Measurements from ENCODE around the gene ZFAND4. TPM values are rescaled to one million over a fixed set of nuclear protein-coding genes. Genes with fewer than 3 reads are reported as not detected.
"Not testable (repeated sequence)": the region's sequence is repeated elsewhere in the genome, so short reads cannot be mapped to it uniquely, and the experiment has no call there.

Gene ZFAND4
- polyA plus RNA-seq, 1 donor (not counting 4 experiments of a cell fraction or from before 2014, with no cell fraction given), result 2.9 TPM

- no peaks in the 10 kb centered on the region for H3K9me3 ChIP-seq (ENCODE audit: control insufficient read depth, low read depth, low read length)
- H3K4me2 ChIP-seq (ENCODE audit: control insufficient read depth, extremely low read depth, insufficient read depth, low read depth, low read length), result no peak overlapping the region
- no peaks in the 10 kb centered on the region for H3K79me2 ChIP-seq (ENCODE audit: control insufficient read depth, insufficient read depth, low read length)
- DNase-seq (ENCODE audit: low read depth, low spot score) (no peak), FAIRE-seq (no peak)
- H3K27me3 ChIP-seq (ENCODE audit: control insufficient read depth, extremely low read depth, insufficient read depth, low read length), result peaks cover 11% of the 10 kb centered on the region
- TF ChIP-seq CTCF (optimal IDR thresholded peaks at IDR 0.05 in 1 of 3, IDR thresholded peaks at IDR 0.05 in 1 of 3, conservative IDR thresholded peaks at IDR 0.05 in 1 of 3; ENCODE audit: extremely low read depth in 1 of 3, insufficient read depth in 2 of 3, low read length in 3 of 3) (no peak), EZH2 (IDR thresholded peaks at IDR 0.05; ENCODE audit: low read length) (no peak)
- no peak overlapping the region for H3K9ac ChIP-seq (ENCODE audit: control insufficient read depth, extremely low read depth, insufficient read depth, low read length)
- H3K27ac ChIP-seq (ENCODE audit: control insufficient read depth, insufficient read depth, low read length), result no peak overlapping the region
- dilution Hi-C loops (cut with MboI; ENCODE audit: extremely low pct_ligation_motif_present, low sequenced_read_pairs), result no loop called here
- H3K36me3 ChIP-seq (ENCODE audit: control insufficient read depth in 2 of 2, extremely low read depth in 1 of 2, insufficient read depth in 2 of 2, low read length in 2 of 2), result no peaks in the 10 kb centered on the region
- no peaks in the 10 kb centered on the region for H3K4me1 ChIP-seq (ENCODE audit: control insufficient read depth, extremely low read depth, insufficient read depth, low read length)
- no peak overlapping the region for H2AFZ ChIP-seq (ENCODE audit: control insufficient read depth, low read length)
- no peaks in the 10 kb centered on the region for H3K9me1 ChIP-seq (ENCODE audit: control insufficient read depth, extremely low read depth, insufficient read depth, low read length)
- H3K4me3 ChIP-seq (ENCODE audit: control insufficient read depth in 2 of 3, extremely low read depth in 1 of 3, insufficient read depth in 2 of 3, low read depth in 1 of 3, low read length in 3 of 3), result no peak overlapping the region
- H4K20me1 ChIP-seq (ENCODE audit: control insufficient read depth, extremely low read depth, insufficient read depth, low read length), result no peaks in the 10 kb centered on the region
Measured at GRCh38 chr10:45602836-45603235, 69.7 kb downstream of the ZFAND4 start.

GRCh38 chr10:45602082-45602730, 70.4 kb downstream of the ZFAND4 start:
- no peaks in the 10 kb centered on the region for H3K79me2 ChIP-seq (ENCODE audit: control insufficient read depth, insufficient read depth, low read length)
- H3K27me3 ChIP-seq (ENCODE audit: control insufficient read depth, extremely low read depth, insufficient read depth, low read length), result peaks cover 11% of the 10 kb centered on the region
- no peak overlapping the region for H3K4me2 ChIP-seq (ENCODE audit: control insufficient read depth, extremely low read depth, insufficient read depth, low read depth, low read length)
- TF ChIP-seq EZH2 (IDR thresholded peaks at IDR 0.05; ENCODE audit: low read length), result no peak
- TF ChIP-seq CTCF (optimal IDR thresholded peaks at IDR 0.05 in 1 of 3, IDR thresholded peaks at IDR 0.05 in 1 of 3, conservative IDR thresholded peaks at IDR 0.05 in 1 of 3; ENCODE audit: extremely low read depth in 1 of 3, insufficient read depth in 2 of 3, low read length in 3 of 3), result no peak
- no peaks in the 10 kb centered on the region for H4K20me1 ChIP-seq (ENCODE audit: control insufficient read depth, extremely low read depth, insufficient read depth, low read length)
- no peaks in the 10 kb centered on the region for H3K9me3 ChIP-seq (ENCODE audit: control insufficient read depth, low read depth, low read length)
- H3K4me1 ChIP-seq (ENCODE audit: control insufficient read depth, extremely low read depth, insufficient read depth, low read length), result no peaks in the 10 kb centered on the region
- H2AFZ ChIP-seq (ENCODE audit: control insufficient read depth, low read length), result no peak overlapping the region
- H3K36me3 ChIP-seq (ENCODE audit: control insufficient read depth in 2 of 2, extremely low read depth in 1 of 2, insufficient read depth in 2 of 2, low read length in 2 of 2), result no peaks in the 10 kb centered on the region
- no peak overlapping the region for H3K9ac ChIP-seq (ENCODE audit: control insufficient read depth, extremely low read depth, insufficient read depth, low read length)
- no peak overlapping the region for H3K4me3 ChIP-seq (ENCODE audit: control insufficient read depth in 2 of 3, extremely low read depth in 1 of 3, insufficient read depth in 2 of 3, low read depth in 1 of 3, low read length in 3 of 3)
- DNase-seq (ENCODE audit: low read depth, low spot score) (no peak), FAIRE-seq (no peak)
- dilution Hi-C loops (cut with MboI; ENCODE audit: extremely low pct_ligation_motif_present, low sequenced_read_pairs), result no loop called here
- no peaks in the 10 kb centered on the region for H3K9me1 ChIP-seq (ENCODE audit: control insufficient read depth, extremely low read depth, insufficient read depth, low read length)
- H3K27ac ChIP-seq (ENCODE audit: control insufficient read depth, insufficient read depth, low read length), result no peak overlapping the region

- H3K4me3 ChIP-seq (ENCODE audit: control insufficient read depth in 2 of 3, extremely low read depth in 1 of 3, insufficient read depth in 2 of 3, low read depth in 1 of 3, low read length in 3 of 3); H4K20me1 ChIP-seq (ENCODE audit: control insufficient read depth, extremely low read depth, insufficient read depth, low read length); H3K9me3 ChIP-seq (ENCODE audit: control insufficient read depth, low read depth, low read length); dilution Hi-C loops (cut with MboI; ENCODE audit: extremely low pct_ligation_motif_present, low sequenced_read_pairs); H3K9me1 ChIP-seq (ENCODE audit: control insufficient read depth, extremely low read depth, insufficient read depth, low read length); FAIRE-seq; H3K79me2 ChIP-seq (ENCODE audit: control insufficient read depth, insufficient read depth, low read length); DNase-seq (ENCODE audit: low read depth, low spot score); H3K4me2 ChIP-seq (ENCODE audit: control insufficient read depth, extremely low read depth, insufficient read depth, low read depth, low read length); H3K4me1 ChIP-seq (ENCODE audit: control insufficient read depth, extremely low read depth, insufficient read depth, low read length); H3K27ac ChIP-seq (ENCODE audit: control insufficient read depth, insufficient read depth, low read length); H3K9ac ChIP-seq (ENCODE audit: control insufficient read depth, extremely low read depth, insufficient read depth, low read length); H3K36me3 ChIP-seq (ENCODE audit: control insufficient read depth in 2 of 2, extremely low read depth in 1 of 2, insufficient read depth in 2 of 2, low read length in 2 of 2); H2AFZ ChIP-seq (ENCODE audit: control insufficient read depth, low read length): not testable (repeated sequence)
- H3K27me3 ChIP-seq (ENCODE audit: control insufficient read depth, extremely low read depth, insufficient read depth, low read length), result peaks cover 11% of the 10 kb centered on the region
Measured at GRCh38 chr10:45601254-45601930, 71.2 kb downstream of the ZFAND4 start.
